Measurements from ENCODE around the gene ACTA1.
"Not testable (repeated sequence)": the region's sequence is repeated elsewhere in the genome, so short reads cannot be mapped to it uniquely, and the experiment has no call there.

Gene ACTA1

GRCh38 chr1:229434005-229434640 lies at the start of gene ACTA1:
ACTA1 (minus strand) TSS chr1:229434094; CDS start chr1:229433115, 979 bp downstream.
- no peak for DNase-seq

DNA sequence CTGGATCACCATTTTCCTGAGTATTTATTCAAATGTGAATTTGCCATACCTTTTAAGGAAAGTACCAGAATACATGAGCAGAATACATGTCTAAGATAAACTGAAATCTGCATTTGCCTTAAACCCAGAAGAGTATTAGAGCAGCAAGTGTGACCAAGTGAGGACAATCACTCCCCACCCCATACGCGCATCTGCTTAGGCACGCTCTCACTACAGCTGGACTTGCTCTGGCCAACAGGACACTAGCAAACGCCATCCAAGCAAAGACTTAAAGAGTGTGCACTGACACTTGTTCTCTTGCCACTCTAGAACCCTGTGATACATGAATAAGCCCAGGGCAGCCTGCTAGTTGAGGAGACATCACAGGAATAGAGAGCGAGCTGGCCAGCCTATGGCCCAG lies 48.6 kb upstream of the ACTA1 start:
- DNase-seq: no peak

GRCh38 chr1:229480495-229480894 lies 46.6 kb upstream of the ACTA1 start:
- DNase-seq: no peak

DNA sequence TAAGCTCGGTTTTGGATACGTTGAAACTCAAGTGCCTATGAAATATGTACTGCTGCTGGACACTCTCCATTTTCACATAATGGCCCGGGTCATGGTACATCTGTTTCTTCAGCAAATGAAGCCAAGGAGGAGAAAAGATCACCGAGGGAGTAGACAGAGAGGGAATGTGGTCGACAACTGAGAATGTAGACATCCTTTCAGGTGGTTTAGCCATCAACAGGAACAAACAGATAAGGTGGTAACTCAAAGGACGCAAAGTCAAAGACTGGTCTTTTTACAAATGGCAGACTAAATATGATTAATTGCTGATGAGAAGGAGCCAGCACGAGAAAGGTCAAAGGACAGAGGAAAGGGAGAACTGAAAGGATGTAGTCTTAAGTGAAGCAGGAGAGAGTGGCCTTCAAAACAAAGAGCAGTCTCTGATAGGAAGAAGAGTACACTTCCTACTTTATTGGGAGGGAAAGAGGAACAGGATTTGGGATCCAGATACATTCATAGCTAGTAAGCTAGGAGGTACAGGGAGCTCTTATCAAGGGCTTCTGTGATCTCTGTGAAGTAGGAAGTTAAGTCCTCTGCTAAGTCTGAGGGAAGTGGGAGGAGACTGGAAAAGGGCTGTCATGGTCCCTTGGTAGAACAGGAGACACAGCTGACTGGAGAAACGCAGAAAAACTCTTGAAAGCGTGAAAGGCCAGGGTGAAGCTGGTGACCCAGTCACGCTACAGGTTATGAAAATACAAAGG lies 45.9 kb upstream of the ACTA1 start:
- DNase-seq: no peak

DNA sequence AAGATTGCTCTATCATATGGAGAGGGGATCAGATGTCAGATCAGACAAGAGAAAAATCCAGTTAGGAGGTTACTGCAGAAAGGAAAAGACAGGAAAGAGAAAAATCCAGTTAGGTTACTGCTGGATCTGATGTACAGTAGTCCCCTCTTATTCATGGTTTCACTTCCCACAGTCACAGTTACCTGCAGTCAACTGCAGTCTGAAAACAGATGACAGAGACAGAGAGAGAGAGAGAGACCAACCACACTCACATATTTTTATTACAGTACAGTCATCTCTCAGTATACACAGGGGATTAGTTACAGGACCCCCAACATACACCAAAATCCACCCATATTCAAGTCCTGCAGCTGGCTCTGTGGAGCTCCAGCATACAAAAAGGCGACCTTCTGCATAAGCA lies 45.0 kb upstream of the ACTA1 start:
- no peak for DNase-seq

DNA sequence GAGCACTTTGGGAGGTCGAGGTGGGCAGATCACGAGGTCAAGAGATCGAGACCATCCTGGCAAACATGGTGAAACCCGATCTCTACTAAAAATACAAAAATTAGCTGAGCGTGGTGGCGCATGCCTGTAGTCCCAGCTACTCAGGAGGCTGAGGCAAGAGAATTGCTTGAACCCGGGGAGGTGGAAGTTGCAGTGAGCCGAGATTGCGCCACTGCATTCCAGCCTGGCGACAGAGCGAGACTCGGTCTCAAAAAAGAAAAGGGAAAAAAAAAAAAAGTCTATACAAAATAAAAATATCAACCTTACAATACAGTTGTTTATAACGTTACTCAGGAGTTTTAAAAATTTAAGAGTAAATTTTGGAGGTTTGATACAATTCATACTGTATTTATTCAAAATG lies 42.0 kb upstream of the ACTA1 start:
- not testable (repeated sequence) for DNase-seq

DNA sequence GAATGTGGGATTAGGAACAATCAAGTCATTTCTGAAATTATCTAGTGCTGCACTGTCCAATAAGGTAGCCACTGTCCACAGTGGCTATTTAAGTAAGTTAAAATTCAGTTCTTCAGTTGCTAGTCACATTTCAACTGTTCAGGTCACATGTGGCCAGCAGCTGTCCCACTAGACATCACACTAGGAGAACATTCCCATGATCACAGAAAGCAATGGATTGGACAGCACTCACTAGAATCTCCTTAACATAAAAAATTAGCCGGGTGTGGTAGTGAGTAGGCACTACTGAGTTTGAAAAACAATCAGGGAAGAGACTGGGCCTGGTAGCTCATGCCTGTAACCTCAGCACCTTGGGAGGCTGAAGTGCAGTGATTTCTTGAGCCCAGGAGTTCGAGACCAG lies 40.6 kb upstream of the ACTA1 start:
- no peak for DNase-seq

DNA sequence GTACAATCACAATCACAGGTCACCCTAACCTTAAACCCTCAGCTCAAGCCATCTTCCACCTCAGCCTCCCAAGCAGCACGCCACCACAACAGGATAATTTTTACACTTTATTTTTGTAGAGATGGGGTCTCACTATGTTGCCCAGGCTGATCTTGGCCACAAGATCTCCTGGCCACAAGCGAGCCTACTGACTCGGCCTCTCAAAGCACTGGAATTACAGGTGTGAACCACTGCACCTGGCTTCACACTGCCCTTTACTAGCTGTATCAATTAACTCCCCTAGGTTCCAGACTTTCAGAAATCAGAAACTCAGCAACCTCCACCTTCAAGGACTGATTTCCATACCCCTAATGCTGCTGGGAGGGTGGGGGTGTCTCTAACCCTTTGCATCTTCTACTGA lies 37.3 kb upstream of the ACTA1 start:
- no peak for DNase-seq

DNA sequence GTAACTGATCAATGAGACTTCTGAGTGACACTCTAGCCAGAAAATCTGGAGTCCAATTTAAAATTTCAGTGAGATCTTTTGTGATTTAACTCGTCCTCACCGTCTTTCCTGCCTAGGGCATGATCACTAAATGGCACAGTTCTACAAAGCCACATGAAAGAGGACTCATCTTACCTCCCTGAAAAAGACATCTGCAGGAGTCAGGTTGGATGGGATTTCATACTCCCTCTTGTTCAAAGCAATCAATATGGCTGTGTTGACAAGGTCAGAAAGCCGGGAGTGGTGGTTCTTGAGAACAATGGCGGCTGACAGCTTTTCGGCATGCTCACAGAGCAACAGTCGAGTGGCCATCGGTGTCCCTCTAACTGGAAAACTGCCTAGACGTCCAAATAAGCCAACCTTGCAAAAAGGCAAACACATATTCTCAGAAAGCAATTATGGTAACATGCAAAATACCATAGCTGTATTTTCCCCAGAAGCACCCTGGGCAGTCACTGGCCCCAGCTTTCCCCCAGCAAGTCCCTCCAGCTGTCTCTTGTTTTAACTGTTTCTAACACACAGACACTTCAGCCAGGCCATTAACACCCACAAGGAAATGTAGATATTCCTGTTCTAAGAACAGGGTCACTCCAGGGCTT lies 36.6 kb upstream of the ACTA1 start:
- no peak for DNase-seq

DNA sequence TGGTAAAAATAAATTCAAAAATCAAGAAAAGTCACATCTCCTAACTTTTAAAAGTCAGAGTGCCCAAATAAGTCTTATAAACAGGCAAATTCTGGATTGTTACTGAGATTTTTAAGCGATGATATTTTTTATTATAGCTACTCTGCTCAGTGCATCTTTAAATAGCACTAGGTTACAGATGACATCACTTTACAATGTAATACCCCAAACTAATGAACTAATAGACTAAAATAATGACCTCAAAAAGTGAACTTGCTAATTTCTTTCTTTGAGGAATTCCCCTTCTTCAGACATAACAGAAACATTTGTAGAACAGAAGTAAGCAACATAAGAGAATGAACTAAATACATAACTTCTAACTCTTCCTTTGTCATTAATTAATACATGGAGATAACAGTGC lies 33.0 kb upstream of the ACTA1 start:
- DNase-seq: no peak

DNA sequence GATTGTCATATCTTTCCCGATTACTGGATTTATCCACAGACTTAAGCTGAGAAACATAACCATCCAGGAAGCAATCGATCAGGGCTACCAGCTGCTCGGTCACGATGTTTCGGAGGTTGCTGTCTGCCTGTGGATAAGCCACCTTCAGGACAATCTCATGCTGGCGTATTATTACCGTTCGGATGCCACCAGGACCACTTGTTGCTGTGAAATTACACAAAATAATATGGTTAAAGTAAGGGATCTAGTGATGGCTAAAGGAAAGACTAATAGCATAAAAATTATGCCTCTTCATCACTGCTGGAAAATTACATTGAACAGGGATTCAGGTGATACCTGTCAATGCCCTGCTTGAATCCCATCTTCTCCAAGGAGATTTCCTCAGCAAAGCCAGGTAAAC lies 30.8 kb upstream of the ACTA1 start:
- DNase-seq: no peak

DNA sequence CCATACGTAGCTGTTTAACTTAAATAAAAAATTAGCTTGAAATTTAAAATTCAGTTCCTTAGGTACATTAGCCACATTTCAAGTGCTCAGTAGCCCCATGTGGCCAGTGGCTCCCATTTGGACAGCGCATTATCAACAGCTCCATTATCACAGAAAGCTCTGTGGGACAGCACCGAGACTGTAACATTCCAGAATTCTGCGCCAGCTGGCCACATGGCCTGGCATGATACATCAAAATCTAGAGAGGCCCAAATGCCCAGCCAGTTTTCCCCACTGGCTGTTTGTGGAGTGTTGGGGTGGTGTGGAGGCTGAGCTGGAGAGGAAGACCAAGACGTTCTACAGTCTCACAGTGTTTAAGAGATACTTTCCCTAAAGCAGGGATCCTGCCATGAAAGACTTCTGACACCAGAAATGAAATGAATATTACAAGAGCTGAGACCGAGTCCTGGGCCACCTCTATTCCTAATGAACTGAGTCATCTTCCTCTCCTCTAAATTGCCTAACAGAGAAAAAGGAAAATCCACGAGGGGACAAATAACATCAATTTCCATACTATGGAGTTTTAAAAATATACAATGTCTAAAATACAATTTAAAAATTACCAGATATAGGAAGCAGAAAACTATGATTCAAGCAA lies 27.3 kb upstream of the ACTA1 start:
- peak in 1 of 2 experiments; percentile 7 for DNase-seq

DNA sequence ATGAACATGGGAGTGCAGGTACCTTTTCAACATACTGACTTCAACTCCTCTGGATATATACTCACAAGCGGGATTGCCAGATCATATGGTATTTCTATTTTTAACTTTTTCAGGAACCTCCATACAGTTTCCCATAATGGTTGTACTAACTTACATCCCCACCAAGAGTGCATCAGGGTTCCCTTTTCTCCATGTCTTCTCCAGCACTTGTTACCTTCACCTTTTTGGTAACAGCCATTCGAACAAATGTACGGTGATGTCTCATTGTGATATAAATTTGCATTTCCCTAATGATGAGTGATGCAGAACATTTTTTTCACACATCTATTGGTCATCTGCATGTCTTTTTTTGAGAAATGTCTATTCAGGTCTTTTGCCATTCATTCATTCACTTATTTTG lies 25.9 kb upstream of the ACTA1 start:
- no peak for DNase-seq

GRCh38 chr1:229457436-229457835 lies 23.5 kb upstream of the ACTA1 start:
- no peak for DNase-seq

DNA sequence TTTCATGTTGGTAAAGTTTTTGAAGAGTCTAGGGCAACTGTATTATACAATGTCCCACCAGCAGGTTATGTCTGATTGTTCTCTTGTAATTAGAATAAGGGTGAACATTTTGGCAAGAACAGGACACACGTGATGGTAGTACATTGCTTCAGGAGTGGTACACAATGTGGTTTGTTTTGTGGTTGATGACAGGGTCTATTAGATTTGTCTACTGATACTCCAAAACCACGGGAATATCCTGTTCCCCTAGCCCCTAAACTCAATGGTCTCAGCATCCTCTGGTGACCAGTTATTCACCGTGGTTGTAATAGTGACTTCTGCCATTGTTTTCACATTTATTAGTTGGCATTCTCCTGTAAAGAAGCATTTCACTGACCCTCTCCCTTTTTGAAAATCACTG lies 22.1 kb upstream of the ACTA1 start:
- DNase-seq: no peak

DNA sequence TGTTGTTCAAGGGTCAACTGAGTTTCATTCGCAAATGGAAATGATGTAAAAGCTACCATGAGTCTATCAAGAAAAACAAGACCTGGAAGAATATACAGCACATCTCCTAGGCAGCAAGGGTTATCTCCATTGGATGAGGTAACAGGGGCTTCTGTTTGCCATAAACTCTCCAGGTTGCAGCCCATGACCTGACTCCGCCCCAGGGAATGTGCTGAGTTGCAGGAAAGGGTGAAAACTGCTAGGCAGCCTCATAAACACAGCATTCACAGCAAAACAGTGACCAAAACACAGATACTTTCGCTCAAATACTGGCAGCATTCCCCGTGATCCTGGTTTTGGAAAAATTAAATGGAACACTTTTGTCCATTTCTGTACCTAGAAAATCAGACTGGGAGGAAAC lies 20.2 kb upstream of the ACTA1 start:
- DNase-seq: no peak

DNA sequence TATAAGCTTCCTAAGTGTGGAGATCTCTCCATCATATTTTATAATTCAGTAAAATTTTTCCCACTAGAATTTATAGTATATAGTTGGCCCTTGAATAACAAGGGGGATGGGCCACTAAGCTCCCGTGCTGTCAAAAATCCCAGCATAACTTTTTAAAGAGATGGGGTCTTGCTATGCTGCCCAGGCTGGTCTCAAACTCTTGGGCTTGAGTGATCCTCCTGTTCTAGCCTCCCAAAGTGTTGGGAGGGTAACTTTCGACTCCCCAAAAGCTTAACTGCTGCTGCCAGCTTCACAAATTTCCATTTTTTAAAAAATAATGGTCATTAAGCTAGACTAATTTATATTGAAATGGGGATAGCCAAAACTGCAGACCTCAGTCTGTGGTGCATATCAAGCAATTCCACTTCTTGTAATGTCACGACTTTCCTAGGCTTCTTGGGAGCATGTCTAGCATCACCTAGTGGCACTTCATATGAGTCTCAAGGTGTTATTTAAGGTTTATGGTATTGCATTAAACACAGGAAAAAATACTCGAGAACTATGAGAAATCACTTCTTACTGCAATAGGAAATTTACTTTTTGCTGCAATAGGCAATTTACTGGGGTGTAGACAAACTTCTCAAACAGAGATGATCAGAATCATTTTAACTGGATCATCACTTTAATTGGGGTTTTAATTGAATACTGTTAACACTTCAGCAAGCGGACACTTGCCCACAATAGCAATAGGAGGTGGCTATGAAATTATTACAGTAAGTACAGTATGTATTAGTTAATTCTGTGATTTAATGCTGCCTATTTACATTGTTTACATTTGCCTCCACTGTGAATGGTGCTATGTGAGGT lies 19.3 kb upstream of the ACTA1 start:
- peak in 1 of 2 experiments; percentile 46 for DNase-seq

DNA sequence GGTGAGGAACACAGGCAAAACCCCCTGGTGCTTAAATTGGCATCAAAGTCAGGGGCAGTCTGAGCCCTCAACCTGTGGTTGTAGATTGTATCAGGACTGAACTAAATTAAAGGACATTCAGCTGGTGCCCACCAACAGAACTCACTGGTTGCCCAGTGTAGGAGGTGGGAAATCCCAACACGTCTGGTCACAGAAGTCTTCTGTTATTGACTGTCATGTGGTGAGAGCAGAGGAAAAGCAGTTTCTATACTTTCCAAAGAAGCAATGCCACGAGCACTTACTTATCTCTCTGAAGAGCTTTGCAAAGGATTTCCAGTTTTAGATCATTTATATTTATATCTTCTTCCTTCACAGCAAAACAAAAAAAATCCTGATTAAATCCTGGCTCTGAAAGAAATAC lies 15.0 kb upstream of the ACTA1 start:
- DNase-seq: no peak

GRCh38 chr1:229448354-229448753 lies 14.5 kb upstream of the ACTA1 start:
- no peak for DNase-seq

DNA sequence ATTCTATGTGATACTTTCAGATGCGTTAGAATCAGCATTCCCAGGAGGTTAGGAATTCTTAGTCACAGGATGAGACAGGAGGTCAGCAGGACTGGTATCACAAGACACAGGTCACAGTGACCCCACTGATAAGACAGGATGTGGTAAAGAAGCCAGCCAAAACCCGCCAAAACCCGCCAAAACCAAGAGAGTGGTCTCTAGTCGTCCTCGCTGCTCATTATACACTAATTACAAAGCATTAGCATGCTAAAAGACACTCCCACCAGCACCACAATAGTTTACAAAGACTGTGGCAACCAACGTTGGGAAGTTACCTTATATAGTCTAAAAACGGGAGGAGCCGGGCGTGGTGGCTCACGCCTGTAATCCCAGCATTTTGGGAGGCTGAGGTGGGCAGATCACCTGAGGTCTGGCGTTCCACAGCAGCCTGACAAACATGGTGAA lies 13.9 kb upstream of the ACTA1 start:
- DNase-seq: no peak

DNA sequence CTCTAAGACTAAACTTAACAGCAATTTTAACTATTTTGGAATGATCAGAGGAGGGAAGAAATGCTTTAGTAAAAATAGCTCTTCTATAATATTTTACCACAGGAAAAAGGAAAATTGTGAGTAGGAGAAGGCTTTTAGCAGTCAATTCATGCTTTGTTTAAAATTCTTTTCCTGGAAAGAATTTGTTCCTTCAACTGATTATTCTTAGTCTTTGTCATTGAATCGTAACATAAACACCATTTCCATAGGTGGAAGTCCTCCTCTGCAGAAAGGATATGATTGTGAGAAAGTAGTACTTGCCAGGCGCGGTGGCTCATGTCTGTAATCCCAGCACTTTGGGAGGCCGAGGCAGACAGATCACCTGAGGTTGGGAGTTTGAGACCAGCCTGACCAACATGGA lies 11.9 kb upstream of the ACTA1 start:
- no peak for DNase-seq

DNA sequence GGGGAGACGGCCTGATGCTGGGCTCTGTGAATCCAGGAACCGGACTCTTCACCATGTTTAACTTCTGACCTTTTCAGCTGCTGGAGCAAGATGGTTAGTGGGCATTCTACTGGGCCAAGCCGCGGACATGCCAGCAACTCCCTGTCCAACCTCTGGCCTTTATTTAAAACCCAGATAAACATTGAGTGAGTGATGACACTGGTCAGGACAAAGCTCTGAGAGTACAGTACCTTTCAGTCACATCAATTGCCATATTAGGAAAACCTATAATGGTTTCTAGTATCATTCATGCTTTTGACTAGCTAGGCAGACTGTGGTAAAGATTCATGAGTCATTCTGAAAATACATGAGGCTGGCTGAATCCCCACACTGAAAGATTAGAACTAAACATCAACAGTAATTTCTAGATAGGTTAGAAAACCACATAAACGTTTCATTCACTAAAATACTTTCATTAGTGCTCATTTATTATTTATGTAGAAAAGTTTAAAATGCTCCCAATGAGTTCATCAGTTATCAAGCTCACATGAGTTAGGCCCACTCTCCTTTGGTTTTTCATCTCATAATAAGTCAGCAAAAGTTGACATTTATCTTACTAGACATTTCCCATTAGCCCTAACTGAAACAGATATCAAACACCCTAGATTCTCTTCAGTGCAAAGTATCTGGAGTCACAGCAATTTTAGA lies 7.1 kb upstream of the ACTA1 start:
- DNase-seq: no peak

All from NCI-H446 (cell line).